GM12878 (cell line): ENCODE data around the gene ZNF296. TPM values are rescaled to one million over a fixed set of nuclear protein-coding genes. Genes with fewer than 3 reads are reported as not detected.

Source experiments
- ATAC-seq: fragments of 200-7000 bp; cut with Tn5 transposase; 3 replicates; pipeline ENCODE4 v1.9.1; 2020; ENCODE audit warnings: mild to moderate bottlenecking, moderate library complexity
- BruUV-seq: library from RNA; stranded (reverse); fragments of 400-500 nt; replicated peaks from 2 replicates; lab custom pipeline; 2021; lab: Mats Ljungman, UMichigan
- CTCF ChIA-PET: fragments of 300-600 bp; sonication (Branson Sonifier 250); formaldehyde crosslinking; extraction: SDS; loops from one replicate; lab custom pipeline; 2021; ENCODE audit warnings: inconsistent platforms; lab: Yijun Ruan, JAX
- POLR2A ChIA-PET: fragments of 350-600 bp; formaldehyde crosslinking; extraction: SDS; loops from one replicate; lab custom pipeline; 2021; ENCODE audit warnings: inconsistent platforms; lab: Charles Lee
- RAD21 ChIA-PET: fragments of 300-600 bp; sonication (Branson Sonifier 250); formaldehyde crosslinking; loops from one replicate; lab custom pipeline; 2023; ENCODE audit warnings: antibody characterized with exemption; ENCODE audit not compliant: unreplicated experiment; lab: Charles Lee
- SMC1A ChIA-PET: fragments of 300-600 bp; sonication (Branson Sonifier 250); formaldehyde crosslinking; loops from one replicate; lab custom pipeline; 2023; ENCODE audit not compliant: unreplicated experiment, uncharacterized antibody; lab: Charles Lee
- DNase-seq: peaks from one replicate; pipeline ENCODE4 v3.0.0-alpha.2; 2011; ENCODE audit warnings: low read depth, low spot score
- FAIRE-seq: peaks from 3 replicates; lab custom pipeline; 2011; peaks lifted over from hg19 to GRCh38; lab: Jason Lieb, UNC
- H2AFZ ChIP-seq: 2 replicates; pipeline ENCODE4 v1.6.0; 2011; ENCODE audit warnings: low read depth, low read length, control low read depth; ENCODE audit not compliant: control insufficient read depth
- H3K27ac ChIP-seq: 2 replicates; pipeline ENCODE4 v1.5.1; 2011; ENCODE audit warnings: control low read depth; ENCODE audit not compliant: control insufficient read depth, insufficient read depth
- H3K27me3 ChIP-seq, 2 experiments: replicated peaks in 1 of 2; 2 replicates each; pipeline versions ENCODE4 v1.6.0 to v1.6.1; 2011; ENCODE audit warnings: low read length in 1 of 2; ENCODE audit not compliant: control insufficient read depth in 2 of 2, insufficient read depth in 2 of 2
- H3K36me3 ChIP-seq, 2 experiments: 2 replicates each; pipeline ENCODE4 v1.5.1; 2011; ENCODE audit warnings: low read length in 1 of 2; ENCODE audit not compliant: control insufficient read depth in 2 of 2, insufficient read depth in 2 of 2
- H3K4me1 ChIP-seq: 2 replicates; pipeline ENCODE4 v1.6.1; 2011; ENCODE audit warnings: mild to moderate bottlenecking, low read length, moderate library complexity, mixed read lengths; ENCODE audit not compliant: control insufficient read depth, insufficient read depth
- H3K4me2 ChIP-seq: 2 replicates; pipeline ENCODE4 v1.6.0; 2011; ENCODE audit warnings: control low read depth; ENCODE audit not compliant: control insufficient read depth, insufficient read depth
- H3K4me3 ChIP-seq: fragments of 200-600 bp; sonication (generic); 2 replicates; pipeline ENCODE4 v1.5.1; 2016
- H3K79me2 ChIP-seq: 2 replicates; pipeline ENCODE4 v1.6.0; 2011; ENCODE audit warnings: low read length; ENCODE audit not compliant: control insufficient read depth, insufficient read depth
- H3K9ac ChIP-seq: 2 replicates; pipeline ENCODE4 v1.8.0; 2011; ENCODE audit warnings: low read length, control low read depth, mixed read lengths; ENCODE audit not compliant: control insufficient read depth, insufficient read depth
- H3K9me3 ChIP-seq: replicated peaks from 3 replicates; pipeline ENCODE4 v1.5.1; 2011; ENCODE audit warnings: mild to moderate bottlenecking, low read length; ENCODE audit not compliant: control insufficient read depth, insufficient read depth
- H4K20me1 ChIP-seq: 2 replicates; pipeline ENCODE4 v1.6.0; 2011; ENCODE audit not compliant: control insufficient read depth, insufficient read depth
- CHD4 ChIP-seq: fragments of 200-600 bp; sonication (generic); IDR thresholded peaks from 2 replicates; pipeline ENCODE4 v1.6.1; 2016; ENCODE audit warnings: mild to moderate bottlenecking
- E2F8 ChIP-seq: fragments of 450-650 bp; IDR thresholded peaks from 2 replicates; pipeline ENCODE4 v1.6.1; 2018; ENCODE audit warnings: mild to moderate bottlenecking, low read depth, moderate library complexity; ENCODE audit not compliant: partially characterized antibody
- EZH2 ChIP-seq: IDR thresholded peaks from 2 replicates; pipeline ENCODE4 v1.6.1; 2012; ENCODE audit warnings: low read depth, mild to moderate bottlenecking, control low read depth, inconsistent platforms, low read length, borderline replicate concordance; ENCODE audit not compliant: control insufficient read depth
- GABPA ChIP-seq: IDR thresholded peaks from 2 replicates; pipeline ENCODE4 v1.6.1; 2014; ENCODE audit warnings: antibody characterized with exemption, low read depth, mild to moderate bottlenecking, inconsistent platforms
- JUND ChIP-seq: IDR thresholded peaks from 2 replicates; pipeline ENCODE4 v1.6.1; 2012; ENCODE audit warnings: low read depth, mild to moderate bottlenecking, low read length, improper control_type of control experiment, moderate library complexity
- PAX5 ChIP-seq: IDR thresholded peaks from 2 replicates; pipeline ENCODE4 v1.6.1; 2011; ENCODE audit warnings: low read depth, low read length, borderline replicate concordance
- POLR2AphosphoS5 ChIP-seq: IDR thresholded peaks from 2 replicates; pipeline ENCODE4 v1.6.1; 2011; ENCODE audit warnings: mild to moderate bottlenecking, low read length, inconsistent platforms
- POU2F2 ChIP-seq: IDR thresholded peaks from 3 replicates; pipeline ENCODE4 v1.6.1; 2011; ENCODE audit warnings: low read depth, mild to moderate bottlenecking, low read length, borderline replicate concordance
- RAD21 ChIP-seq: IDR thresholded peaks from 2 replicates; pipeline ENCODE4 v1.6.1; 2011; ENCODE audit warnings: mild to moderate bottlenecking, low read depth, low read length, moderate library complexity; ENCODE audit not compliant: insufficient read depth
- RCOR1 ChIP-seq: conservative IDR thresholded peaks from 2 replicates; pipeline ENCODE4 v1.6.1; 2012; ENCODE audit warnings: low read depth, low read length, improper control_type of control experiment
- SPI1 ChIP-seq: IDR thresholded peaks from 2 replicates; pipeline ENCODE4 v1.6.1; 2011; ENCODE audit warnings: low read depth, mild to moderate bottlenecking, low read length, moderate library complexity, borderline replicate concordance; ENCODE audit not compliant: insufficient read depth
- ZNF217 ChIP-seq: fragments of 450-650 bp; IDR thresholded peaks from 2 replicates; pipeline ENCODE4 v1.6.1; 2017; ENCODE audit warnings: antibody characterized with exemption, mild to moderate bottlenecking
- ZNF384 ChIP-seq: IDR thresholded peaks from 2 replicates; pipeline ENCODE4 v1.6.1; 2012; ENCODE audit warnings: low read depth, mild to moderate bottlenecking, low read length, improper control_type of control experiment, borderline replicate concordance
- WGBS: methylation state at CpG from one replicate; pipeline ENCODE4 v1.1.6; 2016; ENCODE audit warnings: low lambda C conversion rate; ENCODE audit not compliant: insufficient replicate concordance, insufficient coverage; ENCODE audit errors: missing lambda C conversion rate; 5-methylcytosine and 5-hydroxymethylcytosine counted together
- in situ Hi-C: fragments of 300-500 bp; cut with MboI; formaldehyde crosslinking; loops from 9 replicates; pipeline ENCODE4 v1.14.3; 2018; ENCODE audit warnings: mixed read lengths
- intact Hi-C: fragments of 100-400 bp; cut with micrococcal nuclease; formaldehyde crosslinking; loops from one replicate; pipeline ENCODE4 v1.14.2; 2022; ENCODE audit not compliant: unreplicated experiment
- polyA plus RNA-seq, 11 experiments: library from polyadenylated mRNA; depleted of rRNA in 4 of 11; unstranded in 6 of 11; stranded (reverse) in 5 of 11; fragments of >200 nt; fragmentation: Nextera tagmentation in 4 of 11; fragmentation: Illumina TruSeq in 1 of 11; extraction: Ambion mirVana in 4 of 11; extraction: Trizol in 1 of 11; gene quantifications; 1 replicate in 1 of 11; 2 replicates in 10 of 11; pipeline versions ENCODE4 v1.2.1 to v1.2.3, GENCODE V29; 2011 to 2016; ENCODE audit warnings: inconsistent platforms in 2 of 11, missing spikeins in 2 of 11, low read depth in 1 of 11
- total RNA-seq, 4 experiments: library from RNA; depleted of rRNA in 3 of 4; stranded (reverse); fragments of >200 nt in 3 of 4; fragmentation: Illumina TruSeq in 1 of 4; extraction: Trizol in 1 of 4; gene quantifications; 2 replicates each; pipeline versions ENCODE4 v1.2.1 to v1.2.3, GENCODE V29; 2013 to 2021
- TF ChIP-seq, protein P1 (sequence below): fragments of 450-650 bp; conservative IDR thresholded peaks from 2 replicates; pipeline ENCODE4 v1.6.1; 2017; ENCODE audit warnings: mild to moderate bottlenecking, moderate library complexity

The ZNF296 gene
- total and polyA plus RNA-seq, 10 of the 15 experiments (the other 5 are each of a cell fraction or from before 2014, with no cell fraction given) = 0.44 to 23.6 (median 3.5) TPM; not detected in 1

DNA sequence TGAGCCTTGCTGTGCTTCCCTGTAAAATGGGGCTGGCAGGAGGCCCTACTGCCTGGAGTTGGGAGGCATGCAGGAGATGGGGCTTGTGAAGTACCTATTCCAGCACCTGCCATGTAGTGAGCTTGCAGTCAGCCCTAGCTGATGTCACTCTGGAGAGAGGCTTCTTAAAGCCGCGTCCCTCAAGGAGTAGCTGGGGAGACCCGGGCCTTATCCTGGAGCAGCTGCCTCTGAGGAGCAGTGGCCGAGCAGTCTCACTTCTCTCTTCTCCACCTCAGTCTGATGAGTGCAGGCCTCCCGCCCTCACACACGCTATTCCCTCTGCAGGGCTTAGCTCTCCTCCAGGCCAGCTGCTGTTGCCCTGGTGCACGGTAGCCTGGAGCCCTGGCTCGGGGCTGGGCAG lies 19.4 kb downstream of the ZNF296 start:
- intact Hi-C loops = no loop called here
- Histone ChIP-seq H3K9me3 (no peaks in the 10 kb centered on the region), H3K4me3 (no peak overlapping the region), H3K36me3 (peaks cover 28 to 61% of the 10 kb centered on the region in 2 experiments; a peak in 3 of 4 replicates), H3K79me2 (peaks cover 2% of the 10 kb centered on the region; the same call in 1 of the 2 replicates), H3K4me2 (no peak overlapping the region), H3K4me1 (peaks cover 6% of the 10 kb centered on the region), H2AFZ (no peak overlapping the region), H4K20me1 (no peaks in the 10 kb centered on the region; the same call in 1 of the 2 replicates), H3K9ac (no peak overlapping the region), H3K27me3 (no peaks in the 10 kb centered on the region), H3K27ac (no peak overlapping the region)
- CTCF ChIA-PET = interaction anchor here (0.5 to 5.3 kb wide), 3 partner anchors 40 to 147 kb away, joined by 3 to 70 read pairs (median 5); no protein-coding TSS in a partner anchor
- in situ Hi-C loops = loop anchor here (5.0 kb wide), 1 partner anchor 155 kb away; no protein-coding TSS in a partner anchor
- no peak for FAIRE-seq
- RAD21 ChIA-PET = interaction anchor here (0.9 to 1.5 kb wide), 2 partner anchors 41 to 144 kb away, joined by 3 read pairs; no protein-coding TSS in a partner anchor
- 39% methylated on average over 7 of the region's 8 CpGs for WGBS
- POLR2A ChIA-PET = interaction anchor here (0.5 to 0.6 kb wide), 2 partner anchors 16 to 149 kb away, joined by 3 to 8 read pairs; no protein-coding TSS in a partner anchor
- SMC1A ChIA-PET = interaction anchor here (1.1 to 1.3 kb wide), 4 partner anchors 14 to 68 kb away, joined by 4 to 6 read pairs (median 4); partner anchors contain the start of gene CLASRP
- no peak for ATAC-seq
- BruUV-seq = no TSS peak
- TF ChIP-seq ZNF384 = no peak
- TF ChIP-seq RAD21 = no peak
- TF ChIP-seq GABPA = no peak
- no peak for TF ChIP-seq ZNF217
- no peak for TF ChIP-seq E2F8
- TF ChIP-seq POU2F2 = no peak
- TF ChIP-seq PAX5 = no peak
- TF ChIP-seq, protein P1, sequence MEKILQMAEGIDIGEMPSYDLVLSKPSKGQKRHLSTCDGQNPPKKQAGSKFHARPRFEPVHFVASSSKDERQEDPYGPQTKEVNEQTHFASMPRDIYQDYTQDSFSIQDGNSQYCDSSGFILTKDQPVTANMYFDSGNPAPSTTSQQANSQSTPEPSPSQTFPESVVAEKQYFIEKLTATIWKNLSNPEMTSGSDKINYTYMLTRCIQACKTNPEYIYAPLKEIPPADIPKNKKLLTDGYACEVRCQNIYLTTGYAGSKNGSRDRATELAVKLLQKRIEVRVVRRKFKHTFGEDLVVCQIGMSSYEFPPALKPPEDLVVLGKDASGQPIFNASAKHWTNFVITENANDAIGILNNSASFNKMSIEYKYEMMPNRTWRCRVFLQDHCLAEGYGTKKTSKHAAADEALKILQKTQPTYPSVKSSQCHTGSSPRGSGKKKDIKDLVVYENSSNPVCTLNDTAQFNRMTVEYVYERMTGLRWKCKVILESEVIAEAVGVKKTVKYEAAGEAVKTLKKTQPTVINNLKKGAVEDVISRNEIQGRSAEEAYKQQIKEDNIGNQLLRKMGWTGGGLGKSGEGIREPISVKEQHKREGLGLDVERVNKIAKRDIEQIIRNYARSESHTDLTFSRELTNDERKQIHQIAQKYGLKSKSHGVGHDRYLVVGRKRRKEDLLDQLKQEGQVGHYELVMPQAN = no peak
- no peak for TF ChIP-seq RCOR1
- no peak for TF ChIP-seq SPI1
- no peak for TF ChIP-seq JUND
- TF ChIP-seq CHD4 = no peak
- no peak for TF ChIP-seq POLR2AphosphoS5
- no peak for TF ChIP-seq EZH2
- no peak for DNase-seq
